Measurements from ENCODE around the gene CTSD.

Gene CTSD

GRCh38 chr11:1719781-1720180, 43.9 kb downstream of the CTSD start:
- DNase-seq = no peak

GRCh38 chr11:1718326-1718725, 45.4 kb downstream of the CTSD start:
- DNase-seq = no peak

- no peak for DNase-seq
Measured at GRCh38 chr11:1717745-1718144, 46.0 kb downstream of the CTSD start.

GRCh38 chr11:1714908-1715885, 48.5 kb downstream of the CTSD start:
- no peak for DNase-seq

GRCh38 chr11:1708716-1709115, 55.0 kb downstream of the CTSD start:
- DNase-seq = no peak

GRCh38 chr11:1707751-1708150, 56.0 kb downstream of the CTSD start:
- no peak for DNase-seq

GRCh38 chr11:1706634-1707400, 56.9 kb downstream of the CTSD start:
- DNase-seq = no peak

- DNase-seq = no peak
Measured at GRCh38 chr11:1705126-1706052, 58.3 kb downstream of the CTSD start.

GRCh38 chr11:1703146-1703545, 60.6 kb downstream of the CTSD start:
- DNase-seq = no peak

Measured in activated effector memory CD4-positive, alpha-beta T cell treated with Interleukin-2 at 50 U/mL for 16 hours (primary cell).